GM19193 (cell line): ENCODE measurements around the gene TRIM17.

Experiments used
- POLR2A ChIP-seq: IDR thresholded peaks from 4 replicates; pipeline ENCODE4 v1.6.1; 2011; ENCODE audit not compliant: insufficient read depth, insufficient read length; ENCODE audit errors: extremely low read depth

Gene TRIM17

DNA sequence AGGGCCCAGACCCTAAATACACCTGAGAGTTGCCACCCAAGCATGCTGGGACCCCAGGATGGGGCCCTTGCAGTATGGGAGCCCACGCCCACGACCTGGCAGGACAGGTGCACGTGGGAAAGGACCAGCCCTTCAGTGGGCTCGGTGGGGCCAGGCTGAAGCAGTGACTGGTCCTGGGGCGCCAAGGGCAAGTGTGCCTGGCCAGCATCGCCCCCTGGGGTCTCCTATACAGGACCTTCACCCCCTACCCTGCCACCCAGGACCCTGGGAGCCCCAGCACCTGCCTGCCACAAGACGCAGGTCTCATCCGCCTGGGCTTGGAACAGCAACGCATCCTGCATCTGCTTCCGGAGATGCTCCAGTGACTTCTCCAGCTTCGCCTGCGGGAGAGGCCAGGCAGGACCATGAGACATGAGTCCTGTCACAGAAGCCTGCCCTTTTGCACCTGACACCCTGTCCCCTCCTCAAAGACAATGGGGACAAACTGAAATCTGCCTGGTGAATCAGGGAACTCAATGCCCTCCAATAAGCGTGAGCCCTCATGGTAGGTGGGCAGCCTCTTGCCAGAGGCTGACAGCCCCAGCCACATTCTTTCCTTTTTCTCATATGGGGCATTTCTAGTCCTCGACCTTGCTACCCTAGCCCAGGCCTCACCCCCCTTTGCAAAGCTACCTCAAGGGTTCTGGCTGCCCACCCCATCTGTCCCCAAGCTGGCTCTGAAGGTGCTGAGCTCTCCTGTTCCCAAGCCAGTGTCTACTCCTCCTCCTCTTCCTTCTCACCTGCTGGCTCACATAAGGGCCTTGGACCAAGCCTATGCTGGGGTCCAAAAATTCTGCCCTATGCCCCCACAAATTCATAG lies 14.7 kb downstream of the TRIM17 start:
- TF ChIP-seq POLR2A = no peak

- TF ChIP-seq POLR2A = no peak
Observed at GRCh38 chr1:228400692-228401454, 15.8 kb downstream of the TRIM17 start.

DNA sequence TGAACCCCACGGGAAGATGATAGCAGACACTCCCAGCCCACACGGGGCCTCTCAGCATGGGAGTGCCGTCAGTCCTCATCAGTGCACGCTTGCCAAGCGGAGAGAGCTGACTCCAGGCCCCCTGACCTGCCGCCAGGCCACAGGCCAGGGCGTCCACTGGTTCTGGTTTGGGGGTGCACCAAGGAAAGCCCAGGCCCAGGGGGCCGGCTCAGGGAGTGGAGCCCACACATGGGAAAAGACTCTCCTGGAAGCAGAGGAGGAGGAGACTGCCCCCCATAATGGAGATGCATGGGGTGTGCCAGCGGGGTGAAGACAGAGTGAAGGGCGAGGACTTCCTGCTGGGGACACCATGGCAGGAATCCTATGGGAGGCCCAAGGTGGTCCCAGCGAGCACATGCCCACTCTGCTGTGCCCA lies 16.4 kb downstream of the TRIM17 start:
- TF ChIP-seq POLR2A = no peak

DNA sequence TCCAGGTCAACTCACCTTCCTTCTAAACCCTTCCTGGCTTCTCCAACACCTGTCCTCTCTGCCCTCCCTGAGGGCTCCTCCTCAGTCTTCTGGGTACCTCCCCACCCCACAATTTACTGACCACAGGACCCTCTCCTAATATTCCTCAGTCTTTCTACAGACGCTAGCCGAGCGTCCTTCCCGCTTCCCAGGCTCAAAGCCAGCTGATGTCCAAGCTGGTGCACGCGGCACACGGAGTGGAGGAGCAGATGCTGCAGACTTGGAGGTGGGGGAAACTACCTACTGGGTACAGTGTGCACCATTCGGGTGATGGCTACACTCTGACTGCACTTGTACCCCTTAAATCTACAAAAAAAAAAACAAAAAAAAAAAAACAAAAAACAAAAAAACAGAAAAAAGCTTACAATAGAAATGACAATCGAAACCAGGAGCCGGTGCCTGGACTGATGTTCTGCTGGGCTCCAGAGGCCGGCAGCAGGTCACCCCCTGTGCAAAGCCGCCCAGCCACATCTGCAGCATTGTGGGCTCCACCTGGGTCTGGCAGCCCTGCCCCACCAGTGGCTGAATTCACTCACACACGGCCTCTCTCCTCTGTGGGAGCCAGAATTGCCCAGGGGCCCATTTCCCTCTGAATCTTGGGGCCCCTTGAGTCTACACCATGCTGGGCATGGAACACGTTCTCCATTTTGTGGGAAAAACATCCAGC lies 17.0 kb downstream of the TRIM17 start:
- TF ChIP-seq POLR2A = no peak

DNA sequence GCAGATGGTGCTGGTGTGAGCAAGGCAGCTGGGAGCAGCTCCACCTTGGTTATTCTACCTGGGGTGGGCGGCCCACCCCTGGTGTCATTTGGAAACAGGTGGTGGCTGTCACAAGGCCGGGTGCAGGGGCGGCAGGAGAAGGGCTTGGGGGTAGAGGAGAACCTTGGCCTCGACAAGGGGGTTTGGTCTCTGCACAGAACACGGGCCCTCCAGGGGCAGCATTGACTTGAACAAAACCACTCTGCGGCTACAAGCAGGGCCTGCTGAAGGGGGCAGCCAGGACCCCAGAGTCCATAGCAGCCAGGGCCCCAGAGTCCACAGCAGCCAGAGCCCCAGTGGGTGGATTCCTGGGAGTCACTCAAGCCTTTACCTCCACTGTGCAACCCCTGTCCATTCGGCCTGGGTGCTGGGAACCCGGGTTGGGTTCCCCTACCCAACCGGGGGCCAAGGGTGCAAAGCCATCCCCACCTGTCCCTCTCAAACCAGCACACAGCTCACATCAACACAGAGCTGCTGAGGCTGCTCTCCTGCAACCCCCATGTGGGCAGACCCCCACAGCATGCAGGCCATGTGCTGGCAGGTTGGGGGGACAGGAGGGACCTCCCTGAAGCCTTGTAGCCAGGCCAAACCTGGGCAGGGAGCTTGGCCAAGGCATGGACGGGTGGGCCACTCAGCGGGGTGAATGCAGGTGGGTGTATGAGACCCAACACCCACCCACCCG lies 17.8 kb downstream of the TRIM17 start:
- TF ChIP-seq POLR2A = no peak

GRCh38 chr1:228397966-228398365 lies 18.7 kb downstream of the TRIM17 start:
- no peak for TF ChIP-seq POLR2A

DNA sequence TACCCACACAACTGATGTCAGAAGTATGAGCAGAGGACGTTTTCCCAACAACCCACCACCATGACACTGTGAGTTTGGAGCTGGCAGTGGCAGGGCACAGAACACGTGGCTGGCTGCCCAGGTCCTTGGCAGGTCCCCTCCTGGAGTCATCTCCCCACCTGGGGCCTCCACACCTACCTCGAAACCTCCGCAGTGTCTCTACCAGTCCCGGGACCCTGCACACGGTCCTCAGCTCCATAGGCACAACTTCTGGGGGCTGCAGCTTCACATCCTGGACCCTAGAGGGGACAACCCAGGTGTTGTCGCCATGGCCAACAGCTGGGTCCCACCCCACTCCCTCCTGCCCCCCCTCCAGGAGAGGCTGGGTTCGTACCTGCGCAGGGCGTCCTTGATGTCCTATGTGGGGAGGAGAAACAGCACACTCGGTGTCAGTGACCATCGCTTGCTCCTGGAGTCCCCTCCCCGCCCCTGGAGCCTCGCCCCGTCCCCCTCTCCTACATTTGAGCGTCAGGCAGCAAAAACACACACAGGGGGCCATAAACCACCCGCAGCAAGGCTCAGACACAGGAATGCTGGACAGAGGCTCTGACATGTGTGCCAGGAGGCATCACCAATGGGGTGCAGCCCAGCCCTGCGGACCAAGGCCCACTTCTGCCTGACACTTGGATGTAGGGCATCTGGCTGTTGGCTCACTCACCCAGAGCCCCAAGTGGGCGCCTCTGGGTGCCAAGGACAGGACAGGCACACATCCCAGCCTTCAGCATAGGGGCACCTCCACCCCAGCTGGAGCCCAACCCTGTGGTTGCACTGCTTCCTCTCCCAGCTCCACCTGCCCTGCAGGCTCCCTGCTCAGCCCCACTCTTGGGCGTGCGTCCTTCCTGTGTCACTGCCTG lies 19.6 kb downstream of the TRIM17 start:
- no peak for TF ChIP-seq POLR2A

DNA sequence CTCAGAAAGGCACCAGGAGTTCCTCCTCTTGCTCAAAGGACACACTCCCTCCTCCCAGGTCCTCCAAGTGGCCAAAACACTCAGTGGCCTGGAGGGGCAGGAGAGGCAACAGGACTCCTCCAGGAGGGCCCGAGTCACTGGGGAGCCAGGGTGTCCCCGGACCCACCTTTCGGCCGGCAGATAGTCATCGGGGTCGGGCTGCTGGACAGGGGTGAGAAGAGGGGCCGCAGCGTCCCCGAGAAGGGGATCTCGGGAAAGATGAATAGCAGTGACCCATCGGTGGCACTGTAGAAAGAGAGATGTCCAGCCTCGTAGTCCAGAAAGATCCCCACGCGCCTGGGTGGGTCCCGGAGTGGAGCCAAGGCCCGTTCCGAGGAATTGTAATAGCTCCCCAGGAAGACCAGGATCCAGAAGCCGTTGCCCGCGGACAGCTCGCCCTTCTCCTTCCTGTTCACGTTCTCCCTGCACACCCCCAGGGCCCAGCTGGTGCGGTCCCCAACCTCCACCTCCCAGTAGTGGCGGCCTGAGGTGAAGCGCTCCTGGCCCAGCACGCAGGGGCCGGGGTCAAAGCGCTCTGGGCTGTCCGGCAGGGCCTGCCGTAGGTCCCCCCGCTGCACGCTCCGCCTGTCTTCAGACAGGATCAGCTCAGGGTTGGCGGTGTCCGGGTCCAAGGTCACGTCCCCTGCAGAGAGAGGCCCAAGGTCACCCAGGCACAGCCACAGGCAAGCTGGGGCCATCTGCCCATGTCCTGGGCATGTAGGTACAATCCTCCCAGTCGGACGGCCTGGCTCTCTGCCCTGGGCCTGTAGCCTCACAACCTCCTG lies 21.9 kb downstream of the TRIM17 start:
- TF ChIP-seq POLR2A = no peak

GRCh38 chr1:228393811-228394570 lies 22.7 kb downstream of the TRIM17 start:
- no peak for TF ChIP-seq POLR2A

DNA sequence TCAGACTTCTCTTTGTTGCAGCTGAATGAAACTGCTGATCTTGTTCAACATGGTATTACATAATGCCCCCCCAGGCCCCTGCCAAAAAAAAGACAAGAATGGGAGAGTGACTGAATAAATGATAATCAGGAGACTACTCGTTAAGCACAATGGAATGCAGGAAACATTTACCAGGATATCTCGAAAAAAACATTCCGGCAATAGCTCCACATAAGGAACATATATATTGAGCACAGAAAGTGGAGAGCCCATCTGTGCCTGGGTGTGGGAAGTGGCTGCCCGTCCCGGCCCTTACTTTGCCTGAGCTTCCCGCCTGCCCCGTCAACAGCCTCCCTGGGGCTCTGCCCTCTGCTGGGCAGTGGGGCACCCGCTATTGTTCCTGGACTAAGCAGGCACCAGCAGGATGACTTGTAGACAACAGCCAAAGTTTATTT lies 23.4 kb downstream of the TRIM17 start:
- no peak for TF ChIP-seq POLR2A

- no peak for TF ChIP-seq POLR2A
Observed at GRCh38 chr1:228392111-228392936, 24.3 kb downstream of the TRIM17 start.

DNA sequence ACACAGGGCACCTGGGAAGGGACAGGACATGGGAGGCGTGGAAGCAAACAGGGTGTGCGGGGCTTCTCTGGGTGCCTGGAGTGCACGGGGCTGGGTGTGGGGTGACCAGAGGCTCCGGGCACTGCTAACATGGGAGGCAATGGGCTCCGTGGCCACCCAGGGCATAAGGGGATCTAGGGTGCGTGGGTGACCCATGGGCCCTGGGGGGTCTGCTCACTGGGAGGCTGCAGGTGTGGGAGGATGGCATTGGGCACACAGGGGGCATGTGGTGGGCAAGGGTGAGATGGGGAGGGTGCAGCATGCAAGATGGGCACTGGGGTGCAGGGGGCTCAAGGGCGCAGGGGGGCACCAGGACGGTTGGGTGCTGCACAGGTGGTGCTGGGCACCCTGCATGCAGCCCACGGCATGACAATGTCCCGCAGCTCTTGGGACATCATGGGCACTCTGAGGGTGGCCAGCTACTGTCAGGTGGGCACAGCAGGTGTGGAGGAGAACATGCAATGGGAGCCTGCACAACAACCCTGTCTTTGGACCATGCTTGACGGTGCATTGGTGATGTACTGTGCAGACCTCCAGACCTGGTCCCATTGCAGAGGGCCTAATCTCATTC lies 25.1 kb downstream of the TRIM17 start:
- TF ChIP-seq POLR2A = no peak
